Karpas-422 (cell line): ENCODE measurements around the gene ABCB8. TPM values are rescaled to one million over a fixed set of nuclear protein-coding genes. Genes with fewer than 3 reads are reported as not detected.

Experiments
- DNase-seq: peaks from one replicate; pipeline ENCODE4 v3.0.0-alpha.2; 2015
- H2AFZ ChIP-seq: fragments of 200-600 bp; sonication (generic); 2 replicates; pipeline ENCODE4 v1.6.1; 2014; ENCODE audit warnings: antibody characterized with exemption, low read length, mixed read lengths
- H3K27ac ChIP-seq: fragments of 200-600 bp; sonication (generic); 2 replicates; pipeline ENCODE4 v1.5.1; 2014; ENCODE audit warnings: mild to moderate bottlenecking, low read length, moderate library complexity
- H3K27me3 ChIP-seq: fragments of 200-600 bp; sonication (generic); 2 replicates; pipeline ENCODE4 v1.6.1; 2014; ENCODE audit warnings: low read length, mixed read lengths
- H3K36me3 ChIP-seq: fragments of 200-600 bp; sonication (generic); 2 replicates; pipeline ENCODE4 v1.6.1; 2014; ENCODE audit warnings: low read length, mixed read lengths; ENCODE audit not compliant: insufficient read depth
- H3K4me1 ChIP-seq: fragments of 200-600 bp; sonication (generic); 2 replicates; pipeline ENCODE4 v1.6.1; 2014; ENCODE audit warnings: mild to moderate bottlenecking, low read length, mixed read lengths
- H3K4me2 ChIP-seq: fragments of 200-600 bp; sonication (generic); 2 replicates; pipeline ENCODE4 v1.6.1; 2014; ENCODE audit warnings: low read length, low read depth, mild to moderate bottlenecking; ENCODE audit not compliant: poor library complexity, severe bottlenecking
- H3K4me3 ChIP-seq: fragments of 200-600 bp; sonication (generic); 2 replicates; pipeline ENCODE4 v1.5.1; 2014; ENCODE audit warnings: mild to moderate bottlenecking, antibody characterized with exemption, low read length, mixed read lengths
- H3K79me2 ChIP-seq: fragments of 200-600 bp; sonication (generic); 2 replicates; pipeline ENCODE4 v1.6.1; 2014; ENCODE audit warnings: mild to moderate bottlenecking, low read length, mixed read lengths
- H3K9ac ChIP-seq: fragments of 200-600 bp; sonication (generic); 2 replicates; pipeline ENCODE4 v1.6.0; 2014; ENCODE audit warnings: low read length
- H3K9me2 ChIP-seq: fragments of 200-600 bp; sonication (generic), shearing (Covaris generic); replicated peaks from 2 replicates; pipeline ENCODE4 v1.6.0; 2014; ENCODE audit warnings: mild to moderate bottlenecking, low read length, moderate library complexity; ENCODE audit not compliant: insufficient read depth
- H3K9me3 ChIP-seq: fragments of 300-700, 200-600 bp; sonication (generic); 2 replicates; pipeline ENCODE4 v1.6.1; 2014; ENCODE audit warnings: low read length, mixed read lengths
- H4K20me1 ChIP-seq: fragments of 200-600 bp; sonication (generic); 2 replicates; pipeline ENCODE4 v1.6.1; 2014; ENCODE audit warnings: mild to moderate bottlenecking, antibody characterized with exemption, low read length, low read depth; ENCODE audit not compliant: insufficient read depth
- total RNA-seq: library from RNA; depleted of rRNA; stranded (reverse); fragments of >200 nt; shearing (Covaris generic); gene quantifications from 2 replicates; pipeline ENCODE4 v1.2.3, GENCODE V29; 2014; ENCODE audit warnings: low replicate concordance

ABCB8 gene
- total RNA-seq, 1 experiment from 2014 or later = 19.0 TPM

DNA sequence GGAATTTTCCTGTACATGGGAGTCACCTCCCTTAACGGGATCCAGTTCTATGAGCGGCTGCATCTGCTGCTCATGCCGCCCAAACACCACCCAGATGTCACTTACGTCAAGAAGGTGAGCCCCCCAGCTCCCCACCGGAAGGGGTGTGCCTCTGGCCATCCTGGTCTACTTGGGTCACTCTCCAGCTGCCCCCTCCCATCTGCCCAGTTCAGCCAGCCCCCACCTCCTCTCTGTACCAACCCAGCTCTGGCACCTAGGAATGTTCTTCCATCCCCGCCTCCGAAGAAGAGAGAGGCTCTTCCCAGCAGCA, 47.4 kb downstream of the ABCB8 start:
- Histone ChIP-seq H3K9ac (no peak overlapping the region), H3K27ac (no peak overlapping the region), H3K9me3 (no peaks in the 10 kb centered on the region), H3K9me2 (no peaks in the 10 kb centered on the region), H3K4me1 (peaks cover 13% of the 10 kb centered on the region), H4K20me1 (peaks cover 4% of the 10 kb centered on the region; the same call in 1 of the 2 replicates), H2AFZ (no peak overlapping the region), H3K36me3 (peaks cover 2% of the 10 kb centered on the region), H3K4me3 (no peak overlapping the region), H3K27me3 (no peaks in the 10 kb centered on the region), H3K79me2 (peaks cover 22% of the 10 kb centered on the region), H3K4me2 (no peak overlapping the region)
- DNase-seq = no peak

DNA sequence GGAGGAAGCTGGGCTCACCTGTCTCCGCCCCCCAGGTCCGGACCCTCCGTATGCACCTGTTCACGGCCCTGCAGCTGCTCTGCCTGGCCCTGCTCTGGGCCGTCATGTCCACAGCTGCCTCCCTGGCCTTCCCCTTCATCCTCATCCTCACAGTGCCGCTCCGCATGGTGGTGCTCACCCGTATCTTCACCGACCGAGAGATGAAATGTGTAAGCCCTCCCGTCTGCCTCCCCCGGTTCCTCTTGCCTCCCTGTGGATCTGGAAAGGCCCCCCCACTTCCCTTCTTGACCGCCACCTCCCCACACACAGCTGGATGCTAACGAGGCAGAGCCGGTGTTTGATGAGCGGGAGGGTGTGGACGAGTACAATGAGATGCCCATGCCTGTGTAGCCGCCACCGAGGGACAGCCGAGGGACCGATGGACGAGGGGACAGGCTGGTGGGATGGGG, 47.8 kb downstream of the ABCB8 start:
- no peak overlapping the region for H3K9ac ChIP-seq
- no peaks in the 10 kb centered on the region for H3K9me3 ChIP-seq
- H3K4me3 ChIP-seq = no peak overlapping the region
- DNase-seq = no peak
- no peaks in the 10 kb centered on the region for H3K9me2 ChIP-seq
- no peak overlapping the region for H3K4me2 ChIP-seq
- H3K36me3 ChIP-seq = peaks cover 2% of the 10 kb centered on the region
- H4K20me1 ChIP-seq = peaks cover 4% of the 10 kb centered on the region; the same call in 1 of the 2 replicates
- no peak overlapping the region for H2AFZ ChIP-seq
- no peak overlapping the region for H3K27ac ChIP-seq
- peaks cover 15% of the 10 kb centered on the region for H3K4me1 ChIP-seq
- H3K79me2 ChIP-seq = peaks cover 22% of the 10 kb centered on the region
- H3K27me3 ChIP-seq = no peaks in the 10 kb centered on the region

DNA sequence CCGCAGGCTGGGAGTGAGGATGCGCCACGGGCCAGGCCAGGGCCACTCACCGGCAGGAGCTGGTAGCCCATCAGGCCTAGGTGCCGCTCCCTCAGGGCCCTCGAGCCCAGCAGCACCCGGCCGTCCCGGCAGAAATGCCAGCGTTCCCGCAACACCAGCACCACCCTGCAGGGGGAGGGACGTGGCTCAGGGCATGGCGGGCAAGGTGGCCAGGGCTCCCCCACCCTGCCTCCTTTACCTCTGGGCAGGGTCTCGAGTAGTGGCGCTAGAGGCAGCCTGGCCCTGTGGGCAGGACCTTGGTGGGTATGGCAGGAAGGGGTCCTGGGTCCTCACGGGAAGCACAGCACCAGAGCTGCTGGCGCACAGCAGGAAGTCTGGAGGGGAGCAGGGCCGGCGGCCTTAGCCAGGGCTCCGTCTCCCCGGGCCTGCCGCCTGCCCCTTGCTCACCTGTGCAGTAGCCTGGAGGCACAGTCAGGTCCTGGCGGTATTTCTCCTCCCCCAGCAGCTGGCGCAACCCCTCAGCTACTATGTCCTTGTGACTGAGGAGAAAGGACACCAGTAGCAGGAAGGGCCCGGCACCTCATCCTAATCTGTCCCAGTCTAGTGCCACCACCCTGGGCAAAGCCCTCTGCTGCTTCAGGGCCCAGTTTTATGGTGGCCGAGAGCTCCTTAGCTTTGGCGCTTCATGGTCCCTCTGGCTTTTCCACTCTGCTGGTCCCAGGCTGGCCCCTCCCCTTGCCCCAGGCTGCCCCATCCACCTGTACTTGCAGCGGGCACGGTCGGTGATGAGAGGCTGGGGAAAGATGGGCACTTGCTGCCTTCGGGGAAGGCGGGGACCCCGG, 48.8 kb downstream of the ABCB8 start:
- Histone ChIP-seq H3K9me2 (no peaks in the 10 kb centered on the region), H3K4me1 (peaks cover 26% of the 10 kb centered on the region), H3K27me3 (no peaks in the 10 kb centered on the region), H2AFZ (no peak overlapping the region), H3K4me2 (no peak overlapping the region), H3K36me3 (peaks cover 2% of the 10 kb centered on the region), H4K20me1 (peaks cover 4% of the 10 kb centered on the region; the same call in 1 of the 2 replicates), H3K9ac (no peak overlapping the region), H3K79me2 (peaks cover 30% of the 10 kb centered on the region), H3K4me3 (no peak overlapping the region), H3K27ac (no peak overlapping the region), H3K9me3 (no peaks in the 10 kb centered on the region)
- no peak for DNase-seq

DNA sequence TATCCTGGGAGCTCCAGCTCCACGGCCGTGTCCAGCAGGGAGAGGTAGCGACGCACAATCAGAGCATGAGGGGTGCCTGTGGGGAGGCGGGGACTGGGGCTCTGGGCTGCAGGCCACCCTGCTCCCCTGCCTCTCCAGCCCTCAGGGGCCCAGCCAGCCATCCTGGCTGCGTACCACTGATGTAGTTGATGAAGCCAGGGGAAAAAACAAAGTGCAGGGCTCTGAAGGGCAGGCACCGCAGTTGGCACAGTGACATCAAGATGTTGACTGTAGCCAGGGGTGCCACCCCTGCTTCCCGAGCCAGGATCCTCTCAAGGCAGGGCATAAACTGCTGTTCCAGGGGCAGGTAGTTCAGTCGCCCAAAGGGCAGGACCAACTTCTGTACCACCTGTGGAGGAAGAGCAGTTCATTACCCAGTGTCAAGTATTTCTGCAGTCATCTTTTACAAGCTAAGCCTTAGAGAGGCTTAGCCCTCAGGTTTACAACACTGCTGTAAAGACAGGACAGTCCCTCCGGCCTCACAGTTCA, 49.5 kb downstream of the ABCB8 start:
- Histone ChIP-seq H3K4me1 (peaks cover 32% of the 10 kb centered on the region), H3K27me3 (no peaks in the 10 kb centered on the region), H3K9ac (no peak overlapping the region), H3K9me2 (no peaks in the 10 kb centered on the region), H3K36me3 (peaks cover 2% of the 10 kb centered on the region), H4K20me1 (peaks cover 4% of the 10 kb centered on the region; the same call in 1 of the 2 replicates), H3K4me2 (no peak overlapping the region), H3K4me3 (no peak overlapping the region), H3K27ac (no peak overlapping the region), H3K79me2 (peaks cover 37% of the 10 kb centered on the region), H3K9me3 (no peaks in the 10 kb centered on the region), H2AFZ (no peak overlapping the region)
- DNase-seq = no peak

DNA sequence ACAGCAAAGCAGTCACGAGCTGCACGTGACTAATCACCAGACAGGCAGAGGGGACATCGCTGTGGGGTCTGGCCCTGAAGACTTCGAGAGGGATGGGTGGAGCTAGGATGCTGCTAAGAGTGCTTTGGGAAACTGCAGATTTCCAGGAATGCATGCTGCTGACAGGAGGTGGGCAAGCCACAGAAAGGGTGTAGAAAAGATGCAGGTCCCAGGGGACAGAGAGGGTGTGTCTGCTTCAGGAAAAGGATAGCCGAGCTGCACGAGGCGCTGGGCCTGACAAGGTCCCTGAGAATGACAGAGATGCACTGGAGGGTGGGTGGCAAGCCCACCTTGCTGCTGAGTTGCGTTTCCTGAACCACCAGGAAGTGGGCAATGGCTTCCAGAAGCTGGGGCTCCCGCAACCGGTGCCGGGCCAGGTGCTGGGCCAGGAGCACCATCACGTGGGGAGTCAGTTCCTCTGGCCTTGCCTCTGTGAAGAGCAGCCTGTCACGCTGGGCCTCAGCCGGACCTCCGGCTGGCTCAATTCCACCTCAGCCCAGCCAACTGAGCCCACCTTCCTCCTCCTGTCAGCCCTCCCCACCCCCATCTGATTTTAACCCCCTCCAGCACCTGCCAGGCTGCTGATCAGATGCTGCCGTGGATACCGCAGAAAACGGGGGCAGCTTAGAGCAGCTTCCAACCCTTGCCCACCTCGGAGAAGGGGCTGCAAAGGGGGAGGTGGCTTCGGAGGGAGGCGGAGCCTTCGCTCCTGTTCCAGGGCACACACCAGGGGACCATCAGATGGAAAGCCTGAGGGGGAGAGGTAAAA, 50.2 kb downstream of the ABCB8 start:
- H3K9ac ChIP-seq = 0 out of 2 replicates have a peak overlapping the region, but pooled peaks have one; percentile 94
- H3K27ac ChIP-seq = no peak overlapping the region
- H3K36me3 ChIP-seq = peaks cover 2% of the 10 kb centered on the region
- H4K20me1 ChIP-seq = peaks cover 4% of the 10 kb centered on the region; the same call in 1 of the 2 replicates
- peaks cover 41% of the 10 kb centered on the region for H3K79me2 ChIP-seq
- H2AFZ ChIP-seq = no peak overlapping the region
- H3K9me3 ChIP-seq = no peaks in the 10 kb centered on the region
- peak; percentile 58 for DNase-seq
- no peaks in the 10 kb centered on the region for H3K27me3 ChIP-seq
- H3K4me1 ChIP-seq = peaks cover 32% of the 10 kb centered on the region
- H3K9me2 ChIP-seq = no peaks in the 10 kb centered on the region
- H3K4me3 ChIP-seq = no peak overlapping the region; the same call in 1 of the 2 replicates
- H3K4me2 ChIP-seq = peak overlapping the region; percentile 77

DNA sequence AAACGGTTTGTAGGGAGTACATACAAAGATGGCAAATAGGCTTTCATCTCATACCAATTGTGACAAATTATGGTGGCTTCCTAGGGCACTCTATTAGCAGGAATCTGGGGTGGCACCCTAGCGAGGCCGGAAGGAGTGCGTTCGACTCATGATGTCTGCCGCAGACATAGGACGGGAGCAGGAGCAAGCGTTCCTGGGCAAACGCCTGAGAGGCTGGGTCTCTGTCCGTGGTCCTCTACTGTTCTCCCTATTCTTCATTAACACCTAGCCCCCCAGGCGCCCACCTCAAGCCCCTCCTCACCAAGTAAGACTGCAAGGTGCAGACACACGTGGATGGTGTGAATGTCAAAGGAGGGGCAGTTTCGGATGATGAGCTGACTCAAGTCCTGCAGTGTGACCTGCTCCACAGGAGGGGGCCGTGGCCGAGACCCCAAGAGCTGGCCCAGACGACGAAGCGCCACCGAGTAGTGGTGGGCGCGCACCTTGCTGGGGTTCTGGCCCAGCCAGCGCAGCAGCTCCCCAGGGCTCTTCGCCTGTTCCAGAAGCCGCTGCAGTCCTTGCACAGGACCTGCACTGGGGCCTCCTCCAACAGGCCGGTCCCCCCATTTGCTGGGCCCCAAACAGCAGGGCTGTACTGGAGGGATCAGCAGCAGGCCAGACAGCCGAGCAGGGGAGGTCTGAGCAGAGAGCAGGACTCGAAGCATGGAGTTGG, 51.1 kb downstream of the ABCB8 start:
- Histone ChIP-seq H3K9ac (peak overlapping the region; percentile 94), H3K4me3 (peak overlapping the region; percentile 93), H3K4me2 (peak overlapping the region; percentile 77), H3K36me3 (peaks cover 2% of the 10 kb centered on the region), H3K79me2 (peaks cover 41% of the 10 kb centered on the region), H2AFZ (no peak overlapping the region), H3K4me1 (peaks cover 39% of the 10 kb centered on the region), H3K9me2 (no peaks in the 10 kb centered on the region), H3K9me3 (no peaks in the 10 kb centered on the region), H3K27ac (no peak overlapping the region), H3K27me3 (no peaks in the 10 kb centered on the region), H4K20me1 (peaks cover 4% of the 10 kb centered on the region; the same call in 1 of the 2 replicates)
- no peak for DNase-seq

DNA sequence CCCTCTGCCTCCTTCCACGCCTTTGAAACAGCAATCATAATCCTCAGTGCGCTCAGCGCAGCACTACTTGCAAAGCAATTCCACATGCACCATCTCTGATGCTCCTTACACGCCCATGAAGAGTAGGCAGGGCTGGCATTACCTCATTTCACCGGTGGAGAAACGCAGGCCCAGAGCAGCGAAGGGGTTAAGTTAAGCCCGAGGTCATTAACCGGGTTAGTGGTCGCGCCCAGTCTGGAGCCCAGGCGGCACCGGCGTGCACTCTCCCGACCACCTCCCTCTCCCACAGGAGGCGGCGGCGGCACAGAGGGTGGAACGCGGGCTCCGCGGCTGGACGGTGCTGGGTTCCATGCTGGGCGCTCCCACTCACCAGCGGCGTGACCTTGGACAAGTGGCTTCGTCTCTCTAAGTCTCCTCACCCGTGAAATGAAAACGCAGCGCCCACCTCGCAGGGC, 51.8 kb downstream of the ABCB8 start:
- Histone ChIP-seq H3K4me3 (peak overlapping the region; percentile 93), H3K79me2 (peaks cover 41% of the 10 kb centered on the region), H4K20me1 (peaks cover 4% of the 10 kb centered on the region; the same call in 1 of the 2 replicates), H3K27me3 (no peaks in the 10 kb centered on the region), H3K9me2 (no peaks in the 10 kb centered on the region), H3K27ac (peak overlapping the region; percentile 51; the same call in 1 of the 2 replicates), H3K4me2 (peak overlapping the region; percentile 77), H3K9ac (peak overlapping the region; percentile 94), H2AFZ (no peak overlapping the region; the same call in 1 of the 2 replicates), H3K9me3 (no peaks in the 10 kb centered on the region), H3K36me3 (peaks cover 2% of the 10 kb centered on the region), H3K4me1 (peaks cover 43% of the 10 kb centered on the region)
- DNase-seq = peak; percentile 55
